Fibroblast of mammary gland (primary cell): ENCODE measurements around the gene LRRC17.
A peak's percentile ranks its signal among the peaks of the same experiment; 100 is the strongest.

ENCODE experiments used
- DNase-seq: peaks from one replicate; pipeline ENCODE4 v3.0.0-alpha.2; 2010; ENCODE audit warnings: low read depth
- H3K4me3 ChIP-seq: 2 replicates; pipeline ENCODE4 v1.5.1; 2011; ENCODE audit warnings: low read depth, mild to moderate bottlenecking, low read length, moderate library complexity; ENCODE audit not compliant: control insufficient read depth
- CTCF ChIP-seq: conservative IDR thresholded peaks from 2 replicates; pipeline ENCODE4 v1.5.1; 2011; ENCODE audit warnings: low read depth, low read length, inconsistent platforms; ENCODE audit not compliant: control insufficient read depth, insufficient read depth

The LRRC17 gene

GRCh38 chr7:102874166-102874829, 38.5 kb upstream of the LRRC17 start:
- peak; percentile 93 for DNase-seq
- TF ChIP-seq CTCF = no peak

GRCh38 chr7:102874966-102875365, 37.8 kb upstream of the LRRC17 start:
- DNase-seq = no peak
- TF ChIP-seq CTCF = no peak
- H3K4me3 ChIP-seq = no peak overlapping the region

More at GRCh38 chr7:102874166-102874829, 38.5 kb upstream of the LRRC17 start:
- no peak overlapping the region for H3K4me3 ChIP-seq

GRCh38 chr7:102875700-102876295, 37.0 kb upstream of the LRRC17 start:
- peak; percentile 5 for TF ChIP-seq CTCF
- peak; percentile 99 for DNase-seq
- no peak overlapping the region for H3K4me3 ChIP-seq

GRCh38 chr7:102883098-102883860, 29.5 kb upstream of the LRRC17 start:
- no peak overlapping the region for H3K4me3 ChIP-seq
- DNase-seq = peak; percentile 84
- no peak for TF ChIP-seq CTCF

- no peak for DNase-seq
- H3K4me3 ChIP-seq = no peak overlapping the region
- no peak for TF ChIP-seq CTCF
These were observed 24.1 kb upstream of the LRRC17 start for GRCh38 chr7:102888561-102889233.

- no peak overlapping the region for H3K4me3 ChIP-seq
- no peak for TF ChIP-seq CTCF
- DNase-seq = no peak
These were observed 22.9 kb upstream of the LRRC17 start for GRCh38 chr7:102889851-102890250.
